Glomerular visceral epithelial cell (primary cell): ENCODE measurements around the gene CD276.
"Not testable (repeated sequence)": the region's sequence is repeated elsewhere in the genome, so short reads cannot be mapped to it uniquely, and the experiment has no call there.

Source experiments
- DNase-seq: peaks from one replicate; pipeline ENCODE4 v3.0.0-alpha.2; 2016; ENCODE audit errors: extremely low spot score

CD276 gene

GRCh38 chr15:73684581-73685455 is 635 bp downstream of the CD276 start:
- DNase-seq, result peak; percentile 36

DNA sequence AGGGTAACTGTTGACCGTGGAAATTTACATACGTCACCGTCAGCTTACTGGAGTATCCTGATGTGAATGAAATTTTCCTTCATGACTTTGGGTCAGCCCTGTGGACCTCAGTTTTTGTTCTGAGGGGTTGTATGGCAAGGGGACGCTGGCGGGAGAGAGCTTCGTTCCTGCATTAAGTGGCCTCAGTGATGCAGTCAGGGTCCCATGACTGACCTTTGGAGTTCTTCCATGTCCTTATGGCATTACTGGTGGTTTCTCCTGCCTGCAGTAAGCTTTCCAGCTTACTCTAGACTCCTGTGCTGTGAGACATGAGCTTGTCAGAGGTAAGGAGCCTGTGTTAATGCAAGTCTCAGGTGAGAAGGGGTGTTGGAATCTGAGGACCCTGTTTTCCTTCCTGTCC is 1.8 kb downstream of the CD276 start:
- no peak for DNase-seq

GRCh38 chr15:73686781-73687256 is 2.6 kb downstream of the CD276 start:
- peak; percentile 74 for DNase-seq

DNA sequence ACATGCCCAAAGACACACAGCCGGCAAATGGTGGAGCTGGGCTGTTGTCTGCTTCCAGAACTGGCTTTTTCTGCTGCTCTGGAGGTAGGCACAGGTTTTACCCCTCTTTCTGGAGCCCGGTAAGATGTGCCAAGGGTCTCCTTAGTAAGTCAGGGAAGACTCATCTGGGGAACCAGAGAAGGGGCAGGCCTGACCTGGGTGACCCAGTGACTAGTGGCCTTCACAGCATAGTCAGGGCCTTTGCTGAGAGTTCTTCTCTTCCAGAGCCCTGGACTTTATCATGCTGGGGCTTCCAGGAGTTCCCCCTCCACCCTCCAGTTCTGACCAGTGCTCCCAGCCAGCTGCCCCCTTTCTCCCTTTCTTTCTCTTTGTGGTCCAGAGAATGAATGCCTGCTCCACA is 3.2 kb downstream of the CD276 start:
- no peak for DNase-seq

DNA sequence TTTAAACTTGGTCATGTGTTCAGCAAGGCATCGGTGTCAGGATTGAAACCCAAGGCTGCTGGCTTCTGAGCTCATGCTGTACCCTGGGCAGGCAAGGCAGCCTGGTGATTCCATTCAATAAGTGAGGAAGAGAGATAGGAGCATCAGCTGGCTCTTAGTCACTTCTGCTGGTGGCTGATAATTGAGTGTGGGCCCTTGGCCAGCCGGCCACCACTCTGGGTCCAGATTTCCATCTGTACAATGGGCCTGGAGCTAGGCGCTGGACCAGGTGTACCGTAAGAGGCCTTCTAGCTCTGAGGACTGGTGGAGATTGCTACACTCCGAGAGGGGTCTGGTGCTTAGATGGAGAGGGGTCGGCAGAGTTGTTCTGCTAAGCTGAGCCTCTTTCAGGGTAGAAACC is 4.3 kb downstream of the CD276 start:
- no peak for DNase-seq

- peak; percentile 12 for DNase-seq
These were observed 7.2 kb downstream of the CD276 start for GRCh38 chr15:73691396-73691795.

GRCh38 chr15:73694419-73694818 is 10.2 kb downstream of the CD276 start:
- DNase-seq, result no peak

- DNase-seq, result no peak
These were observed 11.8 kb downstream of the CD276 start for GRCh38 chr15:73695773-73696640.

GRCh38 chr15:73696641-73697001 is 12.4 kb downstream of the CD276 start:
- no peak for DNase-seq

- DNase-seq, result peak; percentile 94
These were observed 12.9 kb downstream of the CD276 start for GRCh38 chr15:73697033-73697467.

- no peak for DNase-seq
These were observed 15.3 kb downstream of the CD276 start for GRCh38 chr15:73699249-73700040.

DNA sequence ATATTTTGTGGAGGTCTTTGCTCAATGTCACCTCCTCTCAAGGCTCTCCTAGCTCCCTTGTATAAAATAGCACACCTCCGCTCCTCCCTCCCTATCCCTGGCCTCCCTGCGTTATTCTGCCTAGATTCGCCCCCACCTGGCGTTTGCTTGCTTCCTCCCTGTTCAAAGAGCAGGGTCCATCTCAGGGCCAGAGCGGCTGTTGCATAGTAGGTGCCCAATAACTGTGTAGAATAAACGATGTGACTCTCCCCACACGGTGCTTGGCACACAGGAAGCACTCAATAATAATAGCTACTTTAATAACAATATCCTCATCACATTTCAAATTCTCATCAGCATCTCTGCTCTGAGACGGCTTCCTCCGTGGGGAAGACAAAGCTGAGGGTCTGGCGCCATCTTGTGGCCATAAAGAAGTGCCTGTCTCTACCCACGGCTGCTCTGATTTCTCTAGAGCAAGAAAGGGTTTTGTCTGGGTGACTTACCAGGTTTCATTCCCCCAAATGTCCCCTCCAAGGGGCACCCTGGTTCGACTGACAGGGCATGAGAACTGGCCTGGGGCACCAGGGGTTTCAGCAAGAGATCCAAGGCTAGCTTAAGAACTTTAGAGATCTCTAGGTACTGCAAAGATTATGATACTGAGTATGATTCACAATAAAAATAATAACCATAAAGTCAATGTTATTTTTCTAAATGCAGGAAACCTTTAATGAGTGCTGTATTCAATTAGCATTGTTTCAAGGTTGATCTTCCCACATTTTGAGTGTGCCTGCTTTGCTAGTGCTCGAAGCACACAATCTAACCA is 16.1 kb downstream of the CD276 start:
- DNase-seq, result peak; percentile 80

DNA sequence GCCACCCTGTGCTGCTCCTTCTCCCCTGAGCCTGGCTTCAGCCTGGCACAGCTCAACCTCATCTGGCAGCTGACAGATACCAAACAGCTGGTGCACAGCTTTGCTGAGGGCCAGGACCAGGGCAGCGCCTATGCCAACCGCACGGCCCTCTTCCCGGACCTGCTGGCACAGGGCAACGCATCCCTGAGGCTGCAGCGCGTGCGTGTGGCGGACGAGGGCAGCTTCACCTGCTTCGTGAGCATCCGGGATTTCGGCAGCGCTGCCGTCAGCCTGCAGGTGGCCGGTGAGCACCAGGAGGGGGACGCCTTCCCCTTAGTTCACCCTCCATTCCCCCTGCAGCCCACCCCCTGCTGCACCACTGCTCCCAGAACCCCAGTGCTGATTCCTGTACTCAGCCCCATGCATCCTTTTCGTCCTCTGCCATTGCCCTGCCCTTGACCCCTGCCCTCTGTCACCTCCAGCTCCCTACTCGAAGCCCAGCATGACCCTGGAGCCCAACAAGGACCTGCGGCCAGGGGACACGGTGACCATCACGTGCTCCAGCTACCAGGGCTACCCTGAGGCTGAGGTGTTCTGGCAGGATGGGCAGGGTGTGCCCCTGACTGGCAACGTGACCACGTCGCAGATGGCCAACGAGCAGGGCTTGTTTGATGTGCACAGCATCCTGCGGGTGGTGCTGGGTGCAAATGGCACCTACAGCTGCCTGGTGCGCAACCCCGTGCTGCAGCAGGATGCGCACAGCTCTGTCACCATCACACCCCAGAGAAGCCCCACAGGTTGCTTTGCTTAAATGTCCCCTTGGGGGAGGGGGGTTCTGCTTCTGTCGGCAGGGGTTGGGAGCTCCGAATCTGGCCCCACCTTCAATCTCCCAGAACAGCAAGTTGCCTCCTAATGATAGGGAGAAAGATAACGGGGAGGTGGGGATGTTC is 18.4 kb downstream of the CD276 start:
- DNase-seq, result not testable (repeated sequence)

GRCh38 chr15:73703601-73704000 is 19.4 kb downstream of the CD276 start:
- not testable (repeated sequence) for DNase-seq

DNA sequence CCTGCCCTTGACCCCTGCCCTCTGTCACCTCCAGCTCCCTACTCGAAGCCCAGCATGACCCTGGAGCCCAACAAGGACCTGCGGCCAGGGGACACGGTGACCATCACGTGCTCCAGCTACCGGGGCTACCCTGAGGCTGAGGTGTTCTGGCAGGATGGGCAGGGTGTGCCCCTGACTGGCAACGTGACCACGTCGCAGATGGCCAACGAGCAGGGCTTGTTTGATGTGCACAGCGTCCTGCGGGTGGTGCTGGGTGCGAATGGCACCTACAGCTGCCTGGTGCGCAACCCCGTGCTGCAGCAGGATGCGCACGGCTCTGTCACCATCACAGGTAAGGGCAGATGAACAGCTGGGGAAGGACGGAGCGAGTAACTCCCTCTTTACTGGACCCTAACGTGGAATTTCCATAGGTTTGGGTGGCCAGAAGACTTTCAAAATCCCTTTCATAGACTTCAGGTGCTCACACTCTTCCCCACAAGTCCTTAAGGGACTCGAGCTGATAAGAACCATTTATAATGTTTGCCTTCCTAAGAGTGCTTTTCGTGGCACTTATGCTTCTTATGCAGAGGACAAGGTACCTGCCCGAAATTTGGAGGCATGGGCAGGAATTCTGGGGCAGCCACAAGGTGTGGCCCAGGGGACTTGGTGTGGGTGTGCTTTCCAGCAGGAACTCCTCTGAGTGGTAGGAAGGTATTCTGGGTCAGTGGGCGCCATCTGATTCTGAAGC is 20.1 kb downstream of the CD276 start:
- DNase-seq, result not testable (repeated sequence)

- peak; percentile 56 for DNase-seq
These were observed 20.9 kb downstream of the CD276 start for GRCh38 chr15:73704869-73705645.

DNA sequence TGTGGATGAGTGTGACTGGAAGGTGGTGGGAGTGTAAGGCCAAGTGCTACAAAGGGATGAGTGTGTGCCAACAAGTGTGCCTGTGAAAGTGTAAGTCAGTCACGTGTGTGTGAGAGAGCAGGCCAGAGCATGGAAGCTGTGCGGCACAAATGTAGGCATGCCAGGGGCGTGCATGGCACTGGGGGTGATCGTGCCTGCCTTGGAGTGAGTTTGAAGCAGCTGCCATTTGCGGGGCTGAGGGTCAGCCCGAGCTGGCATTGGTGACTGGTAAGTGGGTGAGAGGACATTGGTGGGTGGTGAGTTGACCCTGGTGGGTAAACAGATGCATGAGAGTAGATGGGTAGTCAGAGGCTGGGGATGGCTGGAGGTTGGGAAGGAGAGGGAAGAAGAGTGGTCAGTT is 24.5 kb downstream of the CD276 start:
- no peak for DNase-seq

DNA sequence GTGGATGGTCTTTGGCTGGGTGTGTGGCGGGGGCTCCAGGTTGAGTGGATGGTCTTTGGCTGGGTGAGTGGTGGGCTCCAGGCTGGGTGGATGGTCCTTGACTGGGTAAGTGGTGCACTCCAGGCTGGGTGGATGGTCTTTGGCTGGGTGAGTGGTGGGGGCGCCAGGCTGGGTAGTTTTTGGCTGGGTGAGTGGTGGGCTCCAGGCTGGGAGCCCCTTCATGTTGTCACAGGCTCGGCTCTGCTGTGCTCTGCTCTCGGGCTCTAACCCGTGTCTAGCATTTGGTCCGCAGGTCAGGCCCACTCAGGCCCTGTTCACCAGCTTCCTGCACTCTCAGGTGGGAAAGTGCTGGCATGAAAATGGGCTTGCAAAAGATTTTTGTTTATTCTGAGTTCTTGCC is 25.1 kb downstream of the CD276 start:
- DNase-seq, result no peak
